NCI-H1694 (cell line): ENCODE results near the gene SREBF1.

Experiments
- DNase-seq: peaks from one replicate; lab custom pipeline; 2025; lab: John Stamatoyannopoulos, UW

Gene SREBF1

DNA sequence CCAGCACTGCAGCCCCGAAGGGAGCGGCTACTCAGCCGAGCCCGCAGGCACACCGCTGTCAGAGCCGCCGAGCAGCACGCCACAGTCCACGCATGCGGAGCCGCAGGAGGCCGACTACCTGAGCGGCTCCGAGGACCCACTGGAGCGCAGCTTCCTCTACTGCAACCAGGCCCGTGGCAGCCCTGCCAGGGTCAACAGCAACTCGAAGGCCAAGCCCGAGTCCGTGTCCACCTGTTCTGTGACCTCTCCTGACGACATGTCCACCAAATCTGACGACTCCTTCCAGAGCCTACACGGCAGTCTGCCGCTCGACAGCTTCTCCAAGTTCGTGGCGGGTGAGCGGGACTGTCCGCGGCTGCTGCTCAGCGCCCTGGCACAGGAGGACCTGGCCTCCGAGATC is 42.4 kb downstream of the SREBF1 start:
- DNase-seq = no peak

- no peak for DNase-seq
Observed at GRCh38 chr17:17793378-17794214, 43.2 kb downstream of the SREBF1 start.

DNA sequence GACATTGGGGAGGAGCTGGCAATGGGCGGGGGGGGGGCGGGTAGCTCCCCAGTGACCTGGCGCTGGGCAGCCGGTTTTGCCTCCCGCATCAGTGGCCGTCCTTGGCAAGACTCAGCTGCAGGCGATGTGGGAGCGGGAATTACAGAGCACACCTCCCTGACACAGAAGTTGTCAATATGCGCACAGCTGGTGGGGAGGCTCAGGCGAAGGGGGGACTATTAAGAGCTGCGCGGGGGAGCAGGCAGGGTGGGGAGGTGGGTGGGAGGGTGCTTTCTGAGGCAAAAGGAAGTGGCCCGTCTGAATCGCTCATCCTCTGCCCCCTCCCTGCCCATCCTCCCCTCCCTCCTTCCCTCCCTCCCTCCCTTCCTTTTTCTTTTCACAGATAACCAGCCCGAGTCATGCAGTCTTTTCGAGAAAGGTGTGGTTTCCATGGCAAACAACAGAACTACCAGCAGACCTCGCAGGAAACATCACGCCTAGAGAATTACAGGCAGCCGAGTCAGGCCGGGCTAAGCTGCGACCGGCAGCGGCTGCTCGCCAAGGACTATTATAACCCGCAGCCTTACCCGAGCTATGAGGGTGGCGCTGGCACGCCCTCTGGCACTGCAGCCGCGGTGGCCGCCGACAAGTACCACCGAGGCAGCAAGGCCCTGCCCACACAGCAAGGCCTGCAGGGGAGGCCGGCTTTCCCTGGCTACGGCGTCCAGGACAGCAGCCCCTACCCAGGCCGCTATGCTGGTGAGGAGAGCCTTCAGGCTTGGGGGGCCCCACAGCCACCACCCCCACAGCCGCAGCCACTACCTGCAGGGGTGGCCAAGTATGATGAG is 44.0 kb downstream of the SREBF1 start:
- DNase-seq = peak; percentile 67

GRCh38 chr17:17792037-17792550 is 44.7 kb downstream of the SREBF1 start:
- peak; percentile 55 for DNase-seq

GRCh38 chr17:17790637-17791464 is 45.9 kb downstream of the SREBF1 start:
- DNase-seq = no peak

- DNase-seq = peak; percentile 56
Observed at GRCh38 chr17:17789828-17790636, 46.8 kb downstream of the SREBF1 start.

DNA sequence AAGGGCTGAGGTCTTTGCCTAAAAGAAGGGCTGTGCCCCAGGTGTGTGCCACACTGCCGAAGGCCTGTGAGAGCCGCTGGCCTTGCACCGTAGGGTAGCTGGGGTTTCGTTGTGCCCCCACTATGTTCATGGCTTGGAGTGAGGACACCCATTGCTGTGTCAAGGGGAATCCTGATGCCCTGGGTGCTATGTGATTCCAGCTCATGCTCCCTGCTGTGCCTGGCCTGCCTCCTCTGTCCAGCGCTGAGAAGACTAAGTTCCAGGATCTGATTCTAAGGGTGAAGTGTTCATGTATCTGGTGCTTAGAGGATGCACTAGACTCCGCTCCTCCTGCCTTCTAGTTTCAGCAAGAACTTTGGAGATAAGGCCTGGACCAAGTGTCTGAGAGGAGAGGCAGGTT is 47.4 kb downstream of the SREBF1 start:
- DNase-seq = no peak

GRCh38 chr17:17788967-17789366 is 47.8 kb downstream of the SREBF1 start:
- no peak for DNase-seq

DNA sequence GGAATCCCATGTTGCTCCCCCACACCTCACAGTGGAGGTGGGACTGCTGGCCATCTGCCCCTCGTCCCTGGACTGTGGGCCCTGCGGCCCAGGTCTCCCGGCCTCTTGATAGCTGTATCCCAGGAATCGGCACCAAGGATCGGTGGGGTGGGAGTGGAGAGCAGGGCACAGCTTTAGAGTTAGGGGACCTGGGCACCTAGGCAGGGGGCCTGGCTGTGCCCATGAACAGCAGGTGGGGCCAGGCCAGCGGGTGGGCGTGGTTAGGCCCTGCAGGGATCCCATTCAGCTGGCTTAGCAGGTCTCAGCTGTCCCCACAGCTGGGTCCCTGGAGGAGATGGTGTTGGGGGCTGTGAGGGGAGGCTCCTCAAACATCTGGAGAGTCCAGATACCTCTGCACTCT is 49.2 kb downstream of the SREBF1 start:
- no peak for DNase-seq

DNA sequence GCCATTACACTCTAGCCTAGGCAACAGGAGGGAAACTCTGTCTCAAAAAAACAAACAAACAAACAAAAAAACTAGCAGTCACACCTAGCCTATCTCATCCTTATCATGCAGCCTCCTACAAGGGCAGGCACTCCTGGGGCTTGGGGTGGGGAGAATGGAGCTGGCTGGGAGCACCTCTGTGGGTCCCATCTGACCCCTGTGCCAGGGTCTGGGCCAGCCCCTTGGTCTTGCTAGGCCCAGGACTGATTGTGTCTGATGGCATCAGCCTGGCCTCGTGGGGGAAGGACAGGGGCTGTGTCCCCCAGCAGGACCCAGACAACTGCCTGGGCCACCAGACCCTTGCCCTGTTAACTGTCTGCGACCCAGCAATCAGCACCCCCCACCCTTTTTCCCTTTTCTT is 49.8 kb downstream of the SREBF1 start:
- no peak for DNase-seq

- DNase-seq = no peak
Observed at GRCh38 chr17:17785407-17785806, 51.4 kb downstream of the SREBF1 start.

- no peak for DNase-seq
Observed at GRCh38 chr17:17784657-17785267, 52.0 kb downstream of the SREBF1 start.

GRCh38 chr17:17783825-17784656 is 52.7 kb downstream of the SREBF1 start:
- peak; percentile 94 for DNase-seq

DNA sequence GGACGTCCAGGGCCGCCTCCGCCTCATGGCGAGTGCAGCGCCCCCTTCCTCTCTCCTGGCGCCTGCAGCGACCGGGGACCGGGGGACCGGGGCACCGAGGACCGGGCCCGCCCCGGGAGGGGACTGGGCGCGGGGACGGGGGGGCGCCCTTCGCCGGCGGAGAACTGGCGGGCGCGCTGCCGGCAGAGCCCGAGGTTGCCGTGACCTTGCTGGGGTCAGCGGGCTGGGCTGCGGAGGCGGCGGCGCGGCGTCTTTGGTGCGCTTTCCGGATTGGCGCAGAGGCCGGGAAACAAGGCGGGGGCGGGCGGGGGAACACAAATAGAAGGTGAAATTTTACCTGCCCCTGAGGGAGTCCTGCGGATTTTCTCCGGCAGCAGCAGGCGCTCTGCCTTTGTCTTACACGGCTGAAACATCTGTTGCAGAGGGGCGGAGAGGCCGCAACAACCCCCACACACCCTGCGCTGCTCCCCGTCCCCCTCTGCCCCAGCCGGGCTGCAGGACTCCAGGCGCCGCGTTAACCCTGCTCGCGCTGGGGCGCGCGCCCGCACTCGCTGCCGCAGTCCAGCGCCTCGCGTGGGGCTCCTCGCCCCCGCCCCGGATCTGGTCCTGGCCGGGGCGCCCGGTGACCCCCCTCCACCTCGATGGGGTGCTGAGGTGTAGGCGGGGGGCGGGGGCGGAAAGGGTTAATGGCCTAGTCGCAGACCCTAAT is 53.5 kb downstream of the SREBF1 start:
- DNase-seq = peak; percentile 46

- peak; percentile 37 for DNase-seq
Observed at GRCh38 chr17:17782523-17783115, 54.2 kb downstream of the SREBF1 start.

DNA sequence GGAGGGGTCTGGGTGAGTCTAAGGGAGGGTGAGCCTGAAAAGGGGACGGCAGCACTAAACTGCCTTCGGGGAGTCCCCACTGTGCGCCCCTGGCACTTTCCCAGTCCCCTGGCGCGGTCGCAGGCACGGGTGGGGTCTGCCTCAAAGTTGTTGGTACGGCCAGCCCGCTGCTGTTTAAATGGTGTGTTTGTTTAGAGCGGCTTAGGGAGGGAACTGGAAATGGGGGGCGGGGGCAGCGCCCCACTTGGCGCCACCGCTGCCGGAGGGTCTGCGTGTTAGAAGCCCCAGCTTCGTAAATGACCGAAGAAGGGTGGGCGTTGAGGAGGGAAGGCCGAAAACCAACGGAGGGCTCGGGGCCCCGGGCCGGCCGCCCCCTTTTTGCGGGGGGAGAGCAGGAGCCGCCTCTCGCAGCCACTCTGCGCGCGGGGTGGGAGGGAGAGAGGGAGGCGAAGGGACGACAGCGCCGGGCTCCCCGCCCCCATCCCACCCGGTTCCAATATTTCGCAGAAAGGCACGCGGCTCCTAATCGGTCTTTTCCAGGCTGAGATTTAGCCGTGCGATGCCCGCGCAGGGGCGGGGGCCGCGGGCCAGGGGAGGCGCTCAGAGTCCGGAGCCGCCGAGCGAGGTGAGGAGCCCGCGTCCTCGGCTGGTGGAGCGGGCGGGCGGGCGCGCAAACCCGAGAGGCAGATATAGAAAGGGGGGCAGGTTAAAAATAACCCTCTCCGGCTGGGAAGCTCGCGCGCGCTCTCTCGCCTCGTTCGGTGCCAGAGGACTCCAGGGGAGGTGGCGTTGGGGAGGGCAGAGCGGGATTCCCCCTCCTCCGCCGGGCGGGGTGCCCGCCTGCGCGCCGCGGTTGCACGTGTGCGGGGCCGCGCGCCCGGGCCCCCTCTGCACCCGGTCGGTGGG is 54.9 kb downstream of the SREBF1 start:
- peak; percentile 66 for DNase-seq

DNA sequence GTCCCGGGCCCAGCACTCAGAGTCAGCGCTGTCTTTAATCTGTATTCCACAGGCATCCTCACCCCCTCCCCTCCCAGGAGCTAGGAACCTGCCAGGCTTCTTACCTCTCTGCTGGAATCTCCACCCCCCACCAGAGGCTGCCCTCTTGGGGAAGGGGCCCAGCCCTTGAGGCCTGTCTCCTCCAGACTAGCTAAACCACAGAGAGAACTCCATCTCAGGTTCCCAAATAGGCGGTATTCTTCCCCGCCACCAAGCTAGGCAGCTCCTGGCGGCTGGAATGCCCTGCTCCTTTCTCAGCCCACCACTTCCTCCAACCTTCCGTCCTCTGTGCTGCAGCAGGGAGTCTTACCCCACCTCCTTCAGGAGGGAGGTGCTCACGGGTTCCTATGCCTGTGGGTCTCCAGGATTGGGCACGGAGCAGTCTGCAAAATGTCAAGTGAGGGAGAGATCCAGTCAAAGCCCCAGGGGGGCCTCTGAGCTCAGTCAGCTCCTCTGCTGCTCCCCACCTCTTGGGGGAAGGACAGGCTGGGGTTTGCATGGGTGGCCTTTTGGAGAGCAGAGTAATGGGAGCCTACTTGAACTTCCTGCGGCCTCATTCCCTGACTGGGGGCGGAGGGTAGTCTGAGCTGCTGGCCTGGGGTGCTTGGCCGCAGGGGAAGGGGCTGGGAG is 55.7 kb downstream of the SREBF1 start:
- DNase-seq = no peak
